ENCODE data around the gene TASL. TPM values are rescaled to one million over a fixed set of nuclear protein-coding genes. Genes with fewer than 3 reads are reported as not detected.

The TASL gene
- total RNA-seq, 1 experiment from 2014 or later: not detected

DNA sequence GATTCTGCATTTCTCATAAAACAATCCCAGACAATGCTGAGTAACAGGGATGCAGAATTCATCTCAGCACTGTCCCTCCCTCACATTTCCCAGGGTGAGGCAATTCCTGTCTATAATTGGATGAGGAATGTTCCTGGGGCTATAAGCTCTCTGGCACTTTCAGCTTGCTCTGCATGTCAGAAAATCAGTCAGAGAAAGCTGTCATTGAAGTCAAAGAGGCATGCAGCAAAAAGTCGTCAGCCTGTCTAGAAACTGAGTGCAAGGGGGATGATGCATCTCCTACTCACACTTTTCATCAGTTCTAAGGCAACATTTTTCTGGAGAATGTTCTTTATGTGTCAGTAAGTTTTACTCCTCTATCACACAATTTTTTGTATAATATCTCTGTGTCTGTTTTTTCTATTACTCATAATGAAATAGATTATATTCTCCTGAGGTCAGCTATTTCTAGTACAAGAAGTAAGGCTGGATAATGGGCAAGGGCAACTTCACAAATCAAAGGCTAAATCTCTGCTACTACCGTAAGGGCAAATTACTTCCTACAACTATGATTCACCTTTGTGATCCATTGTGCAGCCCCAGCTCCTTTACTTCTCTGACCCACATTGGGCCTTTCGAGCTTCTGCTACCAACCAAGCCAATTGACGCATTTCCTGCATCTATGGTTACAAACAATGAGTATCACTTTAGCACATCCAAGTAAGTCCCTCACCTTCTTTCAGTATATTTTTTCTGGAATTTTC lies 56.0 kb downstream of the TASL start:
- no peak overlapping the region for H2AK5ac ChIP-seq (ENCODE audit: insufficient read length, low read length)
- no peaks in the 10 kb centered on the region for H3K27me3 ChIP-seq (ENCODE audit: insufficient read depth, low read length)
- no peak overlapping the region for H2BK20ac ChIP-seq (ENCODE audit: low read depth, low read length, poor library complexity, severe bottlenecking)
- no CpG with 5 or more reads among the region's 4 CpGs for WGBS (ENCODE audit: extremely low coverage, insufficient read length, low lambda C conversion rate)
- no peak overlapping the region for H2BK12ac ChIP-seq (ENCODE audit: insufficient read length, low read depth, low read length)
- H3K23ac ChIP-seq (ENCODE audit: insufficient read length, low read depth, low read length): no peak overlapping the region
- no peaks in the 10 kb centered on the region for H3K79me2 ChIP-seq (ENCODE audit: insufficient read depth, low read length)
- H3K56ac ChIP-seq (ENCODE audit: insufficient read length, low read depth, low read length): no peak overlapping the region
- no peak overlapping the region for H2AFZ ChIP-seq (ENCODE audit: low read length)
- no peak overlapping the region for H3K18ac ChIP-seq (ENCODE audit: insufficient read length, low read depth, low read length)
- H3T11ph ChIP-seq (ENCODE audit: low read length): no peak overlapping the region
- H4K8ac ChIP-seq (replicated peaks; ENCODE audit: insufficient read length, low read depth, low read length): no peak overlapping the region
- no peaks in the 10 kb centered on the region for H4K20me1 ChIP-seq (ENCODE audit: control insufficient read depth, insufficient read depth, insufficient read length)
- no peaks in the 10 kb centered on the region for H3K23me2 ChIP-seq (ENCODE audit: insufficient read length, low read depth, low read length, poor library complexity, severe bottlenecking)
- TF ChIP-seq, protein P1, sequence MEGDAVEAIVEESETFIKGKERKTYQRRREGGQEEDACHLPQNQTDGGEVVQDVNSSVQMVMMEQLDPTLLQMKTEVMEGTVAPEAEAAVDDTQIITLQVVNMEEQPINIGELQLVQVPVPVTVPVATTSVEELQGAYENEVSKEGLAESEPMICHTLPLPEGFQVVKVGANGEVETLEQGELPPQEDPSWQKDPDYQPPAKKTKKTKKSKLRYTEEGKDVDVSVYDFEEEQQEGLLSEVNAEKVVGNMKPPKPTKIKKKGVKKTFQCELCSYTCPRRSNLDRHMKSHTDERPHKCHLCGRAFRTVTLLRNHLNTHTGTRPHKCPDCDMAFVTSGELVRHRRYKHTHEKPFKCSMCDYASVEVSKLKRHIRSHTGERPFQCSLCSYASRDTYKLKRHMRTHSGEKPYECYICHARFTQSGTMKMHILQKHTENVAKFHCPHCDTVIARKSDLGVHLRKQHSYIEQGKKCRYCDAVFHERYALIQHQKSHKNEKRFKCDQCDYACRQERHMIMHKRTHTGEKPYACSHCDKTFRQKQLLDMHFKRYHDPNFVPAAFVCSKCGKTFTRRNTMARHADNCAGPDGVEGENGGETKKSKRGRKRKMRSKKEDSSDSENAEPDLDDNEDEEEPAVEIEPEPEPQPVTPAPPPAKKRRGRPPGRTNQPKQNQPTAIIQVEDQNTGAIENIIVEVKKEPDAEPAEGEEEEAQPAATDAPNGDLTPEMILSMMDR (conservative IDR thresholded peaks at IDR 0.05): no peak
- no peak overlapping the region for H2BK15ac ChIP-seq (ENCODE audit: low read depth, low read length)
- H3K4me1 ChIP-seq (ENCODE audit: insufficient read depth, low read length): no peaks in the 10 kb centered on the region
- no peak overlapping the region for H3K27ac ChIP-seq (ENCODE audit: insufficient read length, low read depth, low read length)
- H4K91ac ChIP-seq (ENCODE audit: insufficient read length, low read depth, low read length): no peak overlapping the region
- H2BK5ac ChIP-seq (ENCODE audit: insufficient read length, low read length): no peak overlapping the region
- H3K4ac ChIP-seq (ENCODE audit: low read depth, low read length): no peak overlapping the region
- H3K9me3 Mint-ChIP-seq: peaks cover 11 to 62% of the 10 kb centered on the region in 2 experiments; a peak in 4 of 5 replicates
- H3K4me2 ChIP-seq (ENCODE audit: insufficient read depth, insufficient read length, low read length): no peak overlapping the region
- no peak for DNase-seq
- no peak overlapping the region for H3K14ac ChIP-seq (ENCODE audit: insufficient read depth, low read length)
- H3K36me3 Mint-ChIP-seq (ENCODE audit: insufficient read depth in 1 of 3, low read depth in 3 of 3): no peaks in the 10 kb centered on the region
- no peak overlapping the region for H2BK120ac ChIP-seq (ENCODE audit: low read depth, low read length, poor library complexity, severe bottlenecking)
- no peak overlapping the region for H3K9ac ChIP-seq (ENCODE audit: extremely low read depth, insufficient read length, low read length)
- no peaks in the 10 kb centered on the region for H3K4me1 Mint-ChIP-seq
- no peak overlapping the region for H3K4me3 Mint-ChIP-seq
- H3K79me1 ChIP-seq (ENCODE audit: insufficient read depth, low read depth, low read length, poor library complexity, severe bottlenecking): no peaks in the 10 kb centered on the region
- H3K27me3 Mint-ChIP-seq (ENCODE audit: low read depth): no peaks in the 10 kb centered on the region
- no peaks in the 10 kb centered on the region for H3K9me3 ChIP-seq (ENCODE audit: control insufficient read depth, low read depth, low read length)
- no peak overlapping the region for H4K5ac ChIP-seq (ENCODE audit: insufficient read length, low read depth, low read length)
- no peak overlapping the region for H3K27ac Mint-ChIP-seq
